Stomach (tissue), 19 donors: ENCODE measurements around the gene ARMC10. TPM values are rescaled to one million over a fixed set of nuclear protein-coding genes. Genes with fewer than 3 reads are reported as not detected.

Experiments
- DNase-seq, 2 donors: peaks; one replicate each; pipeline versions ENCODE4 v3.0.0 to v3.0.0-alpha.2; 2013 to 2019
- H3K27ac ChIP-seq, 5 donors: fragments of 200-600 bp in 4 of 5; sonication (generic) in 4 of 5; one replicate each; pipeline ENCODE4 v1.5.1; 2013 to 2019; ENCODE audit warnings: mild to moderate bottlenecking in 1 of 5, moderate library complexity in 1 of 5
- H3K27me3 ChIP-seq, 3 donors: fragments of 200-600 bp; sonication (generic); one replicate each; pipeline ENCODE4 v1.5.1; 2017 to 2019; ENCODE audit warnings: mixed run types in 1 of 3
- H3K36me3 ChIP-seq, 4 donors: fragments of 200-600 bp; sonication (generic); 1 replicate in 3 of 4; 2 replicates in 1 of 4; pipeline ENCODE4 v1.5.1; 2016 to 2019
- H3K4me1 ChIP-seq, 4 donors: fragments of 200-600 bp; sonication (generic); one replicate each; pipeline ENCODE4 v1.5.1; 2016 to 2019
- H3K4me3 ChIP-seq, 4 donors: fragments of 200-600 bp; sonication (generic) in 3 of 4; one replicate each; pipeline ENCODE4 v1.5.1; 2016 to 2019; ENCODE audit warnings: mild to moderate bottlenecking in 1 of 4
- H3K9me3 ChIP-seq, 4 donors: fragments of 200-600 bp; sonication (generic); one replicate each; pipeline ENCODE4 v1.5.1; 2016 to 2019
- EP300 ChIP-seq: sonication (generic); formaldehyde crosslinking; IDR thresholded peaks from one replicate; pipeline ENCODE4 v1.6.1; 2017; ENCODE audit warnings: antibody characterized with exemption
- POLR2A ChIP-seq, 4 donors: fragments of 450-650 bp; IDR thresholded peaks; one replicate each; pipeline ENCODE4 v1.6.1; 2016; ENCODE audit warnings: antibody characterized with exemption in 4 of 4, control low read depth in 2 of 4, mild to moderate bottlenecking in 1 of 4, moderate library complexity in 1 of 4
- POLR2AphosphoS5 ChIP-seq, 3 donors: sonication (generic); formaldehyde crosslinking; IDR thresholded peaks; one replicate each; pipeline ENCODE4 v1.6.1; 2016; ENCODE audit warnings: antibody characterized with exemption in 3 of 3
- WGBS, 5 donors: extraction: QIAGEN DNeasy Blood & Tissue Kit in 3 of 5; methylation state at CpG; one replicate each; pipeline versions ENCODE4 v1.1.5 to v1.1.7; 2013 to 2018; 5-methylcytosine and 5-hydroxymethylcytosine counted together
- intact Hi-C: fragments of 100-400 bp; cut with DNase I; formaldehyde crosslinking; loops from one replicate; pipeline ENCODE4 v1.15.1; 2023; ENCODE audit warnings: low total_unique reads
- long read RNA-seq, 10 donors: transcript quantifications; one replicate each; lab custom pipeline, GENCODE V29; 2026
- polyA plus RNA-seq, 3 donors: library from polyadenylated mRNA; stranded (reverse); fragments of 200-250 nt; gene quantifications; one replicate each; pipeline ENCODE4 v1.2.3, GENCODE V29; 2013
- total RNA-seq, 5 donors: library from RNA; depleted of rRNA; stranded (reverse); fragments of >200 nt; gene quantifications; one replicate each; pipeline versions ENCODE4 v1.1.0 to v1.2.3, GENCODE V29; 2014 to 2016
- TF ChIP-seq, protein P1 (sequence below), 7 experiments: fragments of 450-650 bp in 4 of 7; fragments of 200-600 bp in 3 of 7; sonication (generic) in 3 of 7; IDR thresholded peaks; one replicate each; pipeline ENCODE4 v1.5.1; 2016 to 2019; ENCODE audit warnings: antibody characterized with exemption in 7 of 7, control low read depth in 2 of 7, mild to moderate bottlenecking in 1 of 7
- donor health status: healthy with polysubstance abuse.
- donor health status: Bipolar disorder and iron deficiency.
- donor health status: healthy.

ARMC10 gene
- 100 to 1,000 TPM in 1 of 5 donors, 10 to 100 TPM in 3, 1 to 10 TPM in 1; 1.8 to 118 (median 38.8) TPM for total RNA-seq
- 10 to 100 TPM; 16.9 to 25.1 (median 18.5) TPM for polyA plus RNA-seq
- long read RNA-seq, donor 1, transcript ARMC10-208 (6 exons, 2,524 nt) = major isoform, 5 of 8 reads
- long read RNA-seq, donor 1, partial matches to known transcripts = 0 of 8 reads
- long read RNA-seq, donor 1, other reads (novel, unspliced or antisense) = 0 of 8 reads
- long read RNA-seq, donor 2, partial matches to known transcripts = 0 of 9 reads
- long read RNA-seq, donor 2, other reads (novel, unspliced or antisense) = 0 of 9 reads
- long read RNA-seq, donor 3, transcript ARMC10-208 (6 exons, 2,524 nt) = major isoform, 5 of 7 reads
- long read RNA-seq, donor 3, partial matches to known transcripts = 0 of 7 reads
- long read RNA-seq, donor 3, other reads (novel, unspliced or antisense) = 0 of 7 reads
- long read RNA-seq, donor 4, partial matches to known transcripts = 0 of 3 reads
- long read RNA-seq, donor 4, other reads (novel, unspliced or antisense) = 0 of 3 reads
- long read RNA-seq, donor 5, transcript ARMC10-208 (6 exons, 2,524 nt) = major isoform, 10 of 17 reads
- long read RNA-seq, donor 5, transcript ARMC10-202 (7 exons, 2,635 nt) = minor isoform, 5 of 17 reads
- long read RNA-seq, donor 5, partial matches to known transcripts = 0 of 17 reads
- long read RNA-seq, donor 5, other reads (novel, unspliced or antisense) = 0 of 17 reads
- long read RNA-seq, donor 6, transcript ARMC10-202 (7 exons, 2,635 nt) = minor isoform, 14 of 57 reads
- long read RNA-seq, donor 6, transcript ARMC10-208 (6 exons, 2,524 nt) = major isoform, 20 of 57 reads
- long read RNA-seq, donor 6, partial matches to known transcripts = 5 of 57 reads
- long read RNA-seq, donor 6, other reads (novel, unspliced or antisense) = 14 of 57 reads
- long read RNA-seq, donor 7, transcript ARMC10-208 (6 exons, 2,524 nt) = major isoform, 9 of 12 reads
- long read RNA-seq, donor 7, partial matches to known transcripts = 0 of 12 reads
- long read RNA-seq, donor 7, other reads (novel, unspliced or antisense) = 0 of 12 reads
- long read RNA-seq, donor 8, transcript ARMC10-208 (6 exons, 2,524 nt) = major isoform, 15 of 18 reads
- long read RNA-seq, donor 8, partial matches to known transcripts = 0 of 18 reads
- long read RNA-seq, donor 8, other reads (novel, unspliced or antisense) = 0 of 18 reads
- long read RNA-seq, donor 9, transcript ARMC10-208 (6 exons, 2,524 nt) = major isoform, 5 of 12 reads
- long read RNA-seq, donor 9, partial matches to known transcripts = 0 of 12 reads
- long read RNA-seq, donor 9, other reads (novel, unspliced or antisense) = 0 of 12 reads
- long read RNA-seq, donor 10, partial matches to known transcripts = 0 of 6 reads
- long read RNA-seq, donor 10, other reads (novel, unspliced or antisense) = 0 of 6 reads

DNA sequence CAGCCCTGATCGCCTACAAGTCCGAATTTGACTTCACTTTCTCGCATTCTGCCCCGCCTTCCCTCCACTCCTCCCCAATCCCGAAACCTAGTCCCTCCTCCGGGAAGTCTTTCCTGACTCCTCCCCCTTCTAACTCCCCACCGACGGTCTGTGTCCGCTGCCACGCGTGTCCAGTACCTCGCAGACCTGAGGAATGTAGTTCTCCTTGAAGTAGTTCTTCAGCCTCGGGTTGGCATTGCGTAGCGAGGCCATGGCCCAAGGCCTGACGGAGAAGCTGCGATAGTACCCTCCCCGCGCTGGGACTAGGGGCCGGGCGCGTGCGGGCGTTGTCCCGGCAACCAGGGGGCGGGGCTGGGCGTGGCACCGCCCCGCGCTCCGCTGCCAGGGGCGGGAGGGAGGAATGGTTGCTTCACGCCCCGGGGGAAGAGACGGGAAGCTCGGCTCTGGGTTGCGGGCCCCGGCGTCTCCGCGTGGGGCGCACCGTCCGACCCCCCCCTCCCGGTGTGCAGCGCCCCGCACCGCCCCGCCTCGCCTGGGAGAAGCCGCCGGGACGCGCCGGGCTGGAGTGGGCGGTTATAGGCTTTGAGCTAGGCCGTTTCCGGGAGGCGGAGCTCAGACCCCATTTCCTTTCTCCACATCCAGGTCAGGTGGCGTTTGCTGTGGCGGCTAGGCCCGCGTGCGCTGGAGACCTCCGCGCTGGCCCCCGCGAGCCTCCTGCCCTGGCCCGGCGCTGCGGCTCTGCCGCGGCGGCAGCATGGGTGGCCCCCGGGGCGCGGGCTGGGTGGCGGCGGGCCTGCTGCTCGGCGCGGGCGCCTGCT, at the start of gene ARMC10, which contains the start of gene FBXL13:
Gene ARMC10 (plus strand): TSS at position 622 of the 818 bp plus-strand sequence. CDS start 133 bp downstream, at position 755.
Gene FBXL13 (minus strand): TSS at position 278 of the 818 bp plus-strand sequence.
- Histone ChIP-seq H3K36me3 (no peaks in the 10 kb centered on the region), H3K27ac (peak within 1 kb of the TSS; percentile 92 to 98 (median 96)), H3K4me1 (peaks cover 10 to 40% (median 28%) of the 10 kb centered on the region in 4 donors), H3K27me3 (no peaks in the 10 kb centered on the region), H3K4me3 (peak within 1 kb of the TSS; percentile 65 to 87 (median 78)), H3K9me3 (no peaks in the 10 kb centered on the region)
- whole genome bisulfite sequencing, 5 donors = 0 to 8% (median 1%) methylated on average over 43 to 83 of the region's 83 CpGs
- no peak for TF ChIP-seq POLR2A (IDR thresholded peaks at IDR 0.05)
- peak in 2 of 3 donors; percentile 57 to 68 for TF ChIP-seq POLR2AphosphoS5 (IDR thresholded peaks at IDR 0.05)
- TF ChIP-seq, protein P1, sequence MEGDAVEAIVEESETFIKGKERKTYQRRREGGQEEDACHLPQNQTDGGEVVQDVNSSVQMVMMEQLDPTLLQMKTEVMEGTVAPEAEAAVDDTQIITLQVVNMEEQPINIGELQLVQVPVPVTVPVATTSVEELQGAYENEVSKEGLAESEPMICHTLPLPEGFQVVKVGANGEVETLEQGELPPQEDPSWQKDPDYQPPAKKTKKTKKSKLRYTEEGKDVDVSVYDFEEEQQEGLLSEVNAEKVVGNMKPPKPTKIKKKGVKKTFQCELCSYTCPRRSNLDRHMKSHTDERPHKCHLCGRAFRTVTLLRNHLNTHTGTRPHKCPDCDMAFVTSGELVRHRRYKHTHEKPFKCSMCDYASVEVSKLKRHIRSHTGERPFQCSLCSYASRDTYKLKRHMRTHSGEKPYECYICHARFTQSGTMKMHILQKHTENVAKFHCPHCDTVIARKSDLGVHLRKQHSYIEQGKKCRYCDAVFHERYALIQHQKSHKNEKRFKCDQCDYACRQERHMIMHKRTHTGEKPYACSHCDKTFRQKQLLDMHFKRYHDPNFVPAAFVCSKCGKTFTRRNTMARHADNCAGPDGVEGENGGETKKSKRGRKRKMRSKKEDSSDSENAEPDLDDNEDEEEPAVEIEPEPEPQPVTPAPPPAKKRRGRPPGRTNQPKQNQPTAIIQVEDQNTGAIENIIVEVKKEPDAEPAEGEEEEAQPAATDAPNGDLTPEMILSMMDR (IDR thresholded peaks at IDR 0.05) = peak in 2 of 7 experiments; percentile 17 to 30
- peak; percentile 7 for TF ChIP-seq EP300
- peak; percentile 89 to 97 for DNase-seq
- intact Hi-C loops = loop anchor here (10.0 kb wide), 1 partner anchor 70 kb away; the partner anchor contains the start of gene NAPEPLD

DNA sequence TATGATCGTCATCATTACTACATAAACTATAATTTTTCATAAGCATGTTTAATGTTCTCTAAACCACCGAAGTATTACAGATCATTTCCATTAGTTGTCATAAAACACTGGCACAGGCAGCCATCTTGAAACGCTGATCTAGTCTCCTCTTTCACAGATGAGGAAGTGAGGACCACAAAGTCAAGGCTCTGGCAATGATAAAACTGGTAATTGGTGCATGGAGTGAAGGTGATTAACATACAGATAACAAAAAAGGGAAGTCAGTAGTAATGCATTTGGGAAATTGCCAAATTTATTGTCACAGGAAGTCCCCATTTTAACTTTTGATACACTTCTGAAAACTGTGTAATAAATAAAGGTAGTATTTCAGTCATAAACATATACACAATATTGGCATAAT, 49.6 kb upstream of the ARMC10 start:
- H3K4me1 ChIP-seq = no peaks in the 10 kb centered on the region
- DNase-seq = no peak
- WGBS, 5 donors = 82 to 87% (median 84%) methylated on average over 3 of the region's 3 CpGs
- no peaks in the 10 kb centered on the region for H3K27me3 ChIP-seq
- H3K9me3 ChIP-seq = peaks cover 0 to 4% (median 0%) of the 10 kb centered on the region in 4 donors
- H3K36me3 ChIP-seq = no peaks in the 10 kb centered on the region
- no peak for TF ChIP-seq EP300
- no peak for TF ChIP-seq POLR2AphosphoS5 (IDR thresholded peaks at IDR 0.05)
- no peak for TF ChIP-seq POLR2A (IDR thresholded peaks at IDR 0.05)
- TF ChIP-seq, protein P1 (IDR thresholded peaks at IDR 0.05) = no peak
- H3K27ac ChIP-seq = no peak overlapping the region
- intact Hi-C loops = no loop called here
- no peak overlapping the region for H3K4me3 ChIP-seq

DNA sequence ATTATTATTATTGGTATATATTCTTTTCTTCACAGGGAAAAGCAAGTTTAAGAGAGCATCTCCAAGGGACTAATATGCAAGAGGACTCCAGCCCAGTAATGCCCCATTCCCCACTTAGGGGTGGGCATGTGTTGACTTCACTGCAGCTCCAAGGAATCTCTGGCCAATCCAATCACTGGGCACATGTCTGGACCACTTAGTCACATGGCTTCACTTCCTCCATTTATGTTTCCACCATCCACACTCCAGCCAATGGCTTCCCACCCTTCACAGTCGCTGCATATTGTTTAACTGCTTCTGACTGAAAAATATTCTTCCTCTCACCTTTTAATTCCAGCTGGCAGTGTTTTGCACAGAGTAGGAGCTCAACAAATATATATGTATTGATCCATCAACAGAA, 43.9 kb upstream of the ARMC10 start:
- no peak overlapping the region for H3K4me3 ChIP-seq
- no peaks in the 10 kb centered on the region for H3K4me1 ChIP-seq
- no peaks in the 10 kb centered on the region for H3K27me3 ChIP-seq
- H3K9me3 ChIP-seq = no peaks in the 10 kb centered on the region
- DNase-seq = no peak
- no peak overlapping the region for H3K27ac ChIP-seq
- 76 to 100% (median 95%) methylated on average over 1 of the region's 1 CpG for WGBS, 5 donors
- TF ChIP-seq EP300 (no peak), POLR2A (IDR thresholded peaks at IDR 0.05) (no peak), POLR2AphosphoS5 (IDR thresholded peaks at IDR 0.05) (no peak)
- TF ChIP-seq, protein P1 (IDR thresholded peaks at IDR 0.05) = no peak
- no peaks in the 10 kb centered on the region for H3K36me3 ChIP-seq
- intact Hi-C loops = no loop called here
